Activated effector memory CD4-positive, alpha-beta T cell treated with anti-CD3 and anti-CD28 coated beads, Interleukin-2, amount 50 U/mL, for 16 hours (primary cell): Measurements from ENCODE around the gene UFD1.

Source experiments
- DNase-seq: peaks from one replicate; pipeline ENCODE4 v3.0.0-alpha.2; 2020

UFD1 gene

GRCh38 chr22:19494676-19495173 is 15.7 kb upstream of the UFD1 start:
- peak; percentile 36 for DNase-seq

GRCh38 chr22:19494001-19494560 is 15.1 kb upstream of the UFD1 start:
- DNase-seq, result peak; percentile 36

- DNase-seq, result peak; percentile 42
Observed at GRCh38 chr22:19492504-19493174, 13.6 kb upstream of the UFD1 start.

GRCh38 chr22:19490628-19491230 is 11.7 kb upstream of the UFD1 start:
- DNase-seq, result peak; percentile 13

- peak; percentile 19 for DNase-seq
Observed at GRCh38 chr22:19488884-19489843, 10.2 kb upstream of the UFD1 start.

GRCh38 chr22:19488285-19488684 is 9.3 kb upstream of the UFD1 start:
- DNase-seq, result peak; percentile 16

- no peak for DNase-seq
Observed at GRCh38 chr22:19483481-19484244, 4.7 kb upstream of the UFD1 start.

- peak; percentile 38 for DNase-seq
Observed at GRCh38 chr22:19482297-19482696, 3.3 kb upstream of the UFD1 start.

GRCh38 chr22:19480789-19481188 is 1.8 kb upstream of the UFD1 start:
- DNase-seq, result no peak

GRCh38 chr22:19480173-19480568 is 1.2 kb upstream of the UFD1 start:
- peak; percentile 67 for DNase-seq

GRCh38 chr22:19479355-19480172 is 571 bp upstream of the UFD1 start, which contains the start of gene CDC45:
CDC45 (plus strand) TSS chr22:19479920; CDS start chr22:19479969, 49 bp downstream.
- DNase-seq, result peak; percentile 97

- DNase-seq, result peak; percentile 68
Observed at GRCh38 chr22:19478045-19478900, 720 bp downstream of the UFD1 start.

GRCh38 chr22:19477321-19478044 is 1.5 kb downstream of the UFD1 start:
- DNase-seq, result no peak

GRCh38 chr22:19476023-19476422 is 3.0 kb downstream of the UFD1 start:
- DNase-seq, result no peak

GRCh38 chr22:19473578-19473977 is 5.4 kb downstream of the UFD1 start:
- DNase-seq, result no peak

GRCh38 chr22:19472233-19472632 is 6.8 kb downstream of the UFD1 start:
- no peak for DNase-seq

- DNase-seq, result no peak
Observed at GRCh38 chr22:19471572-19471971, 7.4 kb downstream of the UFD1 start.

- DNase-seq, result no peak
Observed at GRCh38 chr22:19470010-19470409, 9.0 kb downstream of the UFD1 start.

GRCh38 chr22:19469421-19469820 is 9.6 kb downstream of the UFD1 start:
- no peak for DNase-seq

GRCh38 chr22:19467912-19468311 is 11.1 kb downstream of the UFD1 start:
- DNase-seq, result no peak
